PC-3 (cell line): ENCODE measurements around the gene ITGAL.

Experiments
- EZH2phosphoT487 ChIP-seq: fragments of 300-600 bp; sonication (generic); IDR thresholded peaks from 2 replicates; pipeline ENCODE4 v1.6.1; 2018; ENCODE audit warnings: mild to moderate bottlenecking, antibody characterized with exemption, low read length, borderline replicate concordance
- TF ChIP-seq, protein P1 (sequence below): fragments of 300-600 bp; sonication (generic); conservative IDR thresholded peaks from 2 replicates; pipeline ENCODE4 v1.5.1; 2017; ENCODE audit warnings: antibody characterized with exemption, low read depth, mild to moderate bottlenecking, low read length

GRCh38 chr16:30535106-30535776 lies 62.7 kb downstream of the ITGAL start:
- TF ChIP-seq, protein P1, sequence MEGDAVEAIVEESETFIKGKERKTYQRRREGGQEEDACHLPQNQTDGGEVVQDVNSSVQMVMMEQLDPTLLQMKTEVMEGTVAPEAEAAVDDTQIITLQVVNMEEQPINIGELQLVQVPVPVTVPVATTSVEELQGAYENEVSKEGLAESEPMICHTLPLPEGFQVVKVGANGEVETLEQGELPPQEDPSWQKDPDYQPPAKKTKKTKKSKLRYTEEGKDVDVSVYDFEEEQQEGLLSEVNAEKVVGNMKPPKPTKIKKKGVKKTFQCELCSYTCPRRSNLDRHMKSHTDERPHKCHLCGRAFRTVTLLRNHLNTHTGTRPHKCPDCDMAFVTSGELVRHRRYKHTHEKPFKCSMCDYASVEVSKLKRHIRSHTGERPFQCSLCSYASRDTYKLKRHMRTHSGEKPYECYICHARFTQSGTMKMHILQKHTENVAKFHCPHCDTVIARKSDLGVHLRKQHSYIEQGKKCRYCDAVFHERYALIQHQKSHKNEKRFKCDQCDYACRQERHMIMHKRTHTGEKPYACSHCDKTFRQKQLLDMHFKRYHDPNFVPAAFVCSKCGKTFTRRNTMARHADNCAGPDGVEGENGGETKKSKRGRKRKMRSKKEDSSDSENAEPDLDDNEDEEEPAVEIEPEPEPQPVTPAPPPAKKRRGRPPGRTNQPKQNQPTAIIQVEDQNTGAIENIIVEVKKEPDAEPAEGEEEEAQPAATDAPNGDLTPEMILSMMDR, result no peak
- no peak for TF ChIP-seq EZH2phosphoT487
